ENCODE results near the gene DBNDD1.
A peak's percentile ranks its signal among the peaks of the same experiment; 100 is the strongest.

- TF ChIP-seq CTCF (IDR thresholded peaks at IDR 0.05) (peak in 2 of 3 donors; percentile 35 to 54), POLR2A (IDR thresholded peaks at IDR 0.05) (peak; percentile 95), EP300 (IDR thresholded peaks at IDR 0.05) (no peak)
Observed at GRCh38 chr16:89972244-89973234, 46.7 kb downstream of the DBNDD1 start.

All from ovary (tissue), 3 donors.